ENCODE results near the gene RPS6KL1. TPM values are rescaled to one million over a fixed set of nuclear protein-coding genes. Genes with fewer than 3 reads are reported as not detected.

The RPS6KL1 gene
- total RNA-seq, 2 donors from 2014 or later: 4.4 to 10.4 TPM

DNA sequence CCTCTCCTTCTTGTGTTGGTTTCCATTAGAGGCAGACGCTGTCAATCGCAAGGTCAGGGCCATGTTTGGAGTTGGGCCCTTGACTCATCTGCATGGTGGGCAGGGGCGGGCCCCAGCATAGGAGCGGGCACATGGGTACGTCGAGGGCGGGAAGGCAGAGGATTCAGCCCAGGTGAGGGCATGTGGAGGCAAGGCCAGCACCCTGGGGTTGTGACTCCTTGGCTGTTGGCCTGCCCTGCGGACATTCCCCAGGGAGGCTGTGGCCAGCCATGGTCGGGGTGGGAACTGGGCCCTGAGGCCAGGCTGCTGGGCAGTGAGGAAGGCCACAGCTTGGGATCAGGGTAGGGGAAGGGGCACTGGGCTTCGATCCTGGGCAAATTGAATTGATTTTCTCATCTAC lies 10.3 kb downstream of the RPS6KL1 start:
- H3K9me3 ChIP-seq (ENCODE audit: control insufficient read depth, low read length): no peaks in the 10 kb centered on the region
- H3K4me1 Mint-ChIP-seq: peaks cover 4% of the 10 kb centered on the region
- H3K36me3 Mint-ChIP-seq (ENCODE audit: low read depth): peaks cover 3% of the 10 kb centered on the region
- no peak overlapping the region for H3K27ac ChIP-seq (ENCODE audit: low read depth, low read length)
- WGBS, 2 experiments (ENCODE audit: insufficient coverage in 1 of 2, insufficient read length in 1 of 2): 89 to 92% methylated on average over 8 to 10 of the region's 10 CpGs
- no peaks in the 10 kb centered on the region for H3K27me3 ChIP-seq (ENCODE audit: control insufficient read depth, insufficient read depth, low read length, poor library complexity, severe bottlenecking)
- H3K36me3 ChIP-seq (ENCODE audit: control insufficient read depth, insufficient read depth, low read length): no peaks in the 10 kb centered on the region
- H3K27me3 Mint-ChIP-seq (ENCODE audit: insufficient read depth): no peaks in the 10 kb centered on the region
- H3K4me3 ChIP-seq (ENCODE audit: low read length): no peak overlapping the region
- H3K4me3 Mint-ChIP-seq: no peak overlapping the region
- TF ChIP-seq CTCF (conservative IDR thresholded peaks at IDR 0.05): no peak
- no peak for DNase-seq
- no peak overlapping the region for H3K9ac ChIP-seq (ENCODE audit: extremely low read depth, low read length, poor library complexity, severe bottlenecking)
- H3K4me1 ChIP-seq (ENCODE audit: control insufficient read depth, insufficient read depth, low read length): peaks cover 8% of the 10 kb centered on the region
- H3K27ac Mint-ChIP-seq: no peak overlapping the region
- no peaks in the 10 kb centered on the region for H3K9me3 Mint-ChIP-seq

DNA sequence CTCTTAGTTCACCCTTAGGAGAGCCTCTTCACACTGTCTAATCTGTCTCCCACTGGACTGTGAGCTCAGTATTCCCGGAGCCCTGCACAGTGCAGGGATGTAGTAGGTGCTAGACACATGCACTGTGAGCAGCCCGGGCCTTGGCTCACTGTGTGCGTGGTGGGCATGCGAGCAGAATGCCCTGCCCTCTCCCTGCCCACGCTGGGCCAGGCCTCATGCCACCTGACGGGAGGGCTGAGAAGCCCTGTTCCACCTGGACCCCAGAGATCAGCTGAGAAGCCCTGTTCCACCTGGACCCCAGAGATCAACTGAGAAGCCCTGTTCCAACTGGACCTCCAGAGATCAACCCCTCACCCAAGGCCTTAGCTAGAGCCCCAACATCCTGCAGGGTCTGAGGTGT lies 10.9 kb downstream of the RPS6KL1 start:
- Histone ChIP-seq H3K27ac (ENCODE audit: low read depth, low read length) (no peak overlapping the region), H3K27me3 (ENCODE audit: control insufficient read depth, insufficient read depth, low read length, poor library complexity, severe bottlenecking) (no peaks in the 10 kb centered on the region), H3K9me3 (ENCODE audit: control insufficient read depth, low read length) (no peaks in the 10 kb centered on the region), H3K4me1 (ENCODE audit: control insufficient read depth, insufficient read depth, low read length) (peaks cover 1% of the 10 kb centered on the region), H3K4me3 (ENCODE audit: low read length) (no peak overlapping the region), H3K36me3 (ENCODE audit: control insufficient read depth, insufficient read depth, low read length) (no peaks in the 10 kb centered on the region), H3K9ac (ENCODE audit: extremely low read depth, low read length, poor library complexity, severe bottlenecking) (no peak overlapping the region)
- no peak for DNase-seq
- Mint-ChIP-seq H3K27me3 (ENCODE audit: insufficient read depth) (no peaks in the 10 kb centered on the region), H3K9me3 (no peaks in the 10 kb centered on the region), H3K27ac (no peak overlapping the region), H3K4me3 (no peak overlapping the region), H3K4me1 (no peaks in the 10 kb centered on the region), H3K36me3 (ENCODE audit: low read depth) (peaks cover 3% of the 10 kb centered on the region)
- WGBS, 2 experiments (ENCODE audit: insufficient coverage in 1 of 2, insufficient read length in 1 of 2): 86 to 89% methylated on average over 4 to 6 of the region's 6 CpGs
- no peak for TF ChIP-seq CTCF (conservative IDR thresholded peaks at IDR 0.05)

DNA sequence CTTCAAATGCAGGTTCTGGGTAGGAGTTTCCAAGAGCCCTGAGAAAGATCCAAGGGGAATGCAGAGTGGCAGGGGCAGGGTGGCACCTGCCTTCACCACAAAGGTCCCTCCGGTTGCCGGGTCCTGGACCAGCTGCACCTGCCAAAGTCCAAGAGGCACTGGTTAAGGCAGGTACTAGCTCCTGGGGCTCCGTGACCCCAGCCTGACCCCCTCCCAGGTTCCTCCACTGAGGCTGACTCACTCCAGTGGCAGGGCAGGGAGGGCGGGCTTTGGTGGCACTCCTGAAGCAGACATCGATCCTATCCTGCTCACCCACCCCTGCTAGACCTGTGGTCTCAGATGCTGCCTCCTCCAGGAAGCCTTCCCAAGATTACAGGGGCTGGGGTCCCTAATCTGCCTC lies 11.4 kb downstream of the RPS6KL1 start:
- Histone ChIP-seq H3K4me1 (ENCODE audit: control insufficient read depth, insufficient read depth, low read length) (no peaks in the 10 kb centered on the region), H3K9me3 (ENCODE audit: control insufficient read depth, low read length) (no peaks in the 10 kb centered on the region), H3K27ac (ENCODE audit: low read depth, low read length) (no peak overlapping the region), H3K36me3 (ENCODE audit: control insufficient read depth, insufficient read depth, low read length) (peaks cover 4% of the 10 kb centered on the region), H3K27me3 (ENCODE audit: control insufficient read depth, insufficient read depth, low read length, poor library complexity, severe bottlenecking) (no peaks in the 10 kb centered on the region), H3K4me3 (ENCODE audit: low read length) (no peak overlapping the region), H3K9ac (ENCODE audit: extremely low read depth, low read length, poor library complexity, severe bottlenecking) (no peak overlapping the region)
- no peak overlapping the region for H3K4me3 Mint-ChIP-seq
- no peaks in the 10 kb centered on the region for H3K27me3 Mint-ChIP-seq (ENCODE audit: insufficient read depth)
- no peak for DNase-seq
- no peaks in the 10 kb centered on the region for H3K4me1 Mint-ChIP-seq
- H3K9me3 Mint-ChIP-seq: no peaks in the 10 kb centered on the region
- H3K36me3 Mint-ChIP-seq (ENCODE audit: low read depth): peaks cover 5% of the 10 kb centered on the region
- no peak for TF ChIP-seq CTCF (conservative IDR thresholded peaks at IDR 0.05)
- no peak overlapping the region for H3K27ac Mint-ChIP-seq
- WGBS, 2 experiments (ENCODE audit: insufficient coverage in 1 of 2, insufficient read length in 1 of 2): 90% methylated on average over 5 of the region's 5 CpGs; no CpG with 5 or more reads in 1 of the 2 experiments

Data from endodermal cell (in vitro differentiated cells).